Activated T-helper 1 cell treated with anti-CD3 and anti-CD28 coated beads, Interleukin-2, amount 50 U/mL, for 16 hours (primary cell): ENCODE measurements around the gene GRID1.

Experiments used
- DNase-seq, 2 donors: peaks; one replicate each; pipeline ENCODE4 v3.0.0-alpha.2; 2020; ENCODE audit warnings: low read depth in 1 of 2, low spot score in 1 of 2

GRID1 gene

GRCh38 chr10:86068231-86069054 is 298.2 kb downstream of the GRID1 start:
- DNase-seq = no peak

- DNase-seq = no peak
These were observed 299.1 kb downstream of the GRID1 start for GRCh38 chr10:86067436-86068050.

GRCh38 chr10:86066696-86067095 is 299.9 kb downstream of the GRID1 start:
- no peak for DNase-seq

GRCh38 chr10:86065711-86066251 is 300.8 kb downstream of the GRID1 start:
- no peak for DNase-seq

- no peak for DNase-seq
These were observed 301.5 kb downstream of the GRID1 start for GRCh38 chr10:86064931-86065662.

GRCh38 chr10:86064219-86064618 is 302.4 kb downstream of the GRID1 start:
- no peak for DNase-seq

GRCh38 chr10:86063341-86063740 is 303.3 kb downstream of the GRID1 start:
- DNase-seq = no peak

- DNase-seq = no peak
These were observed 303.9 kb downstream of the GRID1 start for GRCh38 chr10:86062647-86063145.

GRCh38 chr10:86062198-86062550 is 304.4 kb downstream of the GRID1 start:
- no peak for DNase-seq

- DNase-seq = no peak
These were observed 305.1 kb downstream of the GRID1 start for GRCh38 chr10:86061278-86062197.

GRCh38 chr10:86060386-86061277 is 306.0 kb downstream of the GRID1 start:
- DNase-seq = no peak

- no peak for DNase-seq
These were observed 306.7 kb downstream of the GRID1 start for GRCh38 chr10:86059892-86060291.

- no peak for DNase-seq
These were observed 307.6 kb downstream of the GRID1 start for GRCh38 chr10:86058964-86059363.

GRCh38 chr10:86057708-86058107 is 308.9 kb downstream of the GRID1 start:
- DNase-seq = no peak

GRCh38 chr10:86056672-86057071 is 309.9 kb downstream of the GRID1 start:
- no peak for DNase-seq

GRCh38 chr10:86055928-86056327 is 310.7 kb downstream of the GRID1 start:
- no peak for DNase-seq

- DNase-seq = no peak
These were observed 312.9 kb downstream of the GRID1 start for GRCh38 chr10:86053675-86054074.

GRCh38 chr10:86051586-86051985 is 315.0 kb downstream of the GRID1 start:
- no peak for DNase-seq

- DNase-seq = no peak
These were observed 317.2 kb downstream of the GRID1 start for GRCh38 chr10:86049442-86049841.

GRCh38 chr10:86048973-86049372 is 317.6 kb downstream of the GRID1 start:
- DNase-seq = no peak
